ENCODE measurements around the gene ELMO1. TPM values are rescaled to one million over a fixed set of nuclear protein-coding genes. Genes with fewer than 3 reads are reported as not detected.

Gene ELMO1
- total RNA-seq, 2 donors from 2014 or later, result 15.6 to 24.6 TPM

DNA sequence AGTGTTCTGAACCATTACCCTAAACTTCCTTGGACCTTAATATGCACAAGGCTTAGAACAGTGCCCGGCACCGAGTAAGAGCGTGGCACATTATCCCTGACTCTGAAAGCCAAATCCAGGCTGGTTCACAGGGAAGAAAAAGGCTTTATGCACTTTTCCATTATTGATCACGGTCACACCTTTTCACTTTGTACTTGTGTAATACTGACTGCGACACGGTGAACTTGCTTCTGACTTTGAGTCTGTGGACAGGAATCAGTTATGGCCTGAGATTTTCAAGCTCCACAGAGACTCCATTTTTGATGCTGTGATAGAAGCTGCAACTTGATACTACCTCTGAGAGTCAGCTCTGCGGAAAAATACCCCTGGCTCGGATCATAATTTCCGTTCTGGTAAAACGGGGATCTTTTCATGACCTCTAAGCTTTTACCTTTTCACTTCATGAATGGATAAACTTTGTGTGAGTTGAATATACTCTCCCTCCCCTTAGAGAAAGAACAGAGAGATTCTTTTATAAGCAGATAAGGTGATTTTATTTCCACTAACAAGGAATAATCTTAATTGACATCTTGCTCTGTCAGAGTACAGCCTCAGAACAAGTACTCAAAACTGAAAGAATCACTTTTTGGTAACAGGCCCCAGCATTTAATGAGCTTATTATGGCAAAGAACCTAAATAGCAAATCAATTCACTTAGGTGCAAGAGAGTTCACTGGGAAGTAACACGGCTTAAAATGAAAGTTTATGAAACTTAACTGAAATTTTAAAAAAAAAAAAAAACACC lies 88.8 kb downstream of the ELMO1 start:
- DNase-seq (no peak), ATAC-seq (no peak)
- intact Hi-C loops (cut with DNase I), result loop anchor here (10.0 kb wide), 1 partner anchor 85 kb away; the partner anchor contains the start of gene ELMO1 (in 2 of the 2)

DNA sequence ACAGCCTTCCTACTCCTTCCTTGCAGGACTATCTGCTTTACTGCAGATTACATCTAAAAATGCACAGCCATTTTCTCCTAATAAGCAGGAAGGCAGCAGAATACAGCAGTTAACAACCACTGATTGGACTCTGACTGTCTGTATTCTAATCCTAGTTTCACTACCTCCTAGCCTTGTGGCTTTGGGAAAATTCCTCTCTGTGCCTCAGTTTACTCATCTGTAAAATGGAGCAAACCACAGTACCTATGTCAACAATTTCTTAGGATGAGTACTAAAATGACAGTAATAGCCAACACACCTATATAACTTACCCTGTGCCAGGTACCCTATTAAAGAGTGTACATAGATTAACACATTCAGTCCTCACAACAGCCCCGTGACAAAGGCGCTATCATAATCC lies 89.5 kb downstream of the ELMO1 start:
- ATAC-seq, result no peak
- intact Hi-C loops (cut with DNase I), result loop anchor here (10.0 kb wide), 1 partner anchor 86 kb away; the partner anchor contains the start of gene ELMO1 (in 2 of the 2)
- DNase-seq, result no peak

GRCh38 chr7:37357637-37357996 lies 91.0 kb downstream of the ELMO1 start:
- DNase-seq (no peak), ATAC-seq (no peak)
- intact Hi-C loops (cut with DNase I), result loop anchor here (10.0 kb wide), 1 partner anchor 87 kb away; the partner anchor contains the start of gene ELMO1 (in 2 of the 2)

GRCh38 chr7:37356911-37357636 lies 91.6 kb downstream of the ELMO1 start:
- intact Hi-C loops (cut with DNase I), result loop anchor here (10.0 kb wide), 1 partner anchor 88 kb away; the partner anchor contains the start of gene ELMO1 (in 2 of the 2)
- no peak for ATAC-seq
- no peak for DNase-seq

- peak; percentile 87 for DNase-seq
- intact Hi-C loops (cut with DNase I), result loop anchor here (10.0 kb wide), 1 partner anchor 90 kb away; the partner anchor contains the start of gene ELMO1 (in 2 of the 2)
- peak; percentile 89 to 95 for ATAC-seq
Observed at GRCh38 chr7:37354656-37355131, 94.0 kb downstream of the ELMO1 start.

GRCh38 chr7:37353949-37354655 lies 94.6 kb downstream of the ELMO1 start:
- ATAC-seq (peak in 1 of 2 donors; percentile 7), DNase-seq (no peak)
- intact Hi-C loops (cut with DNase I), result loop anchor here (10.0 kb wide), 1 partner anchor 91 kb away; the partner anchor contains the start of gene ELMO1 (in 2 of the 2)

GRCh38 chr7:37352974-37353948 lies 95.4 kb downstream of the ELMO1 start:
- DNase-seq (no peak), ATAC-seq (peak; percentile 17 to 31)
- intact Hi-C loops (cut with DNase I), result loop anchor here (10.0 kb wide), 1 partner anchor 92 kb away; the partner anchor contains the start of gene ELMO1 (in 2 of the 2)

GRCh38 chr7:37352251-37352880 lies 96.3 kb downstream of the ELMO1 start:
- intact Hi-C loops (cut with DNase I), result loop anchor here (10.0 kb wide), 1 partner anchor 92 kb away; the partner anchor contains the start of gene ELMO1 (in 2 of the 2)
- DNase-seq (no peak), ATAC-seq (no peak)

DNA sequence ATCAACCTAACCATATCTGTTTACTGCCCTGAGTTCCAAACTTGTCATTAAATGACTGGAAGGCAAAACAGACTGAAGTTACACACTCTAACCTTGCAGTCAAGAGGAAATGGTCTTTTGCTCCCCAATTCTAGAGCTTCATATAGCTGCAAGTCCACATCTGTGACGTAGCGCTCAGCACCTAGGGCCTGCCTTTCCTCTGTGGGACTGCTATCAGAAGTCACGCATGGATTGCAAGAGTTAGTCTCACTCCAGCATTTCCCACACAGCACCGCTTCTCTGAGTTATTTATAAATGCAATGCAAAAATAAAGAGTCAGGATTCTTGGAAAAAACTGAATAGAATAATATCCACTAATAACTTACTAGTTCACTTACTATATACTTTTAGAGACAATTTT lies 96.9 kb downstream of the ELMO1 start:
- ATAC-seq (no peak), DNase-seq (no peak)
- intact Hi-C loops (cut with DNase I), result loop anchor here (10.0 kb wide), 1 partner anchor 93 kb away; the partner anchor contains the start of gene ELMO1 (in 2 of the 2)

- intact Hi-C loops (cut with DNase I), result loop anchor here (10.0 kb wide), 1 partner anchor 95 kb away; the partner anchor contains the start of gene ELMO1 (in 2 of the 2)
- ATAC-seq (no peak), DNase-seq (no peak)
Observed at GRCh38 chr7:37349979-37350590, 98.6 kb downstream of the ELMO1 start.

GRCh38 chr7:37348982-37349381 lies 99.7 kb downstream of the ELMO1 start:
- DNase-seq (no peak), ATAC-seq (no peak)
- intact Hi-C loops (cut with DNase I), result no loop called here

DNA sequence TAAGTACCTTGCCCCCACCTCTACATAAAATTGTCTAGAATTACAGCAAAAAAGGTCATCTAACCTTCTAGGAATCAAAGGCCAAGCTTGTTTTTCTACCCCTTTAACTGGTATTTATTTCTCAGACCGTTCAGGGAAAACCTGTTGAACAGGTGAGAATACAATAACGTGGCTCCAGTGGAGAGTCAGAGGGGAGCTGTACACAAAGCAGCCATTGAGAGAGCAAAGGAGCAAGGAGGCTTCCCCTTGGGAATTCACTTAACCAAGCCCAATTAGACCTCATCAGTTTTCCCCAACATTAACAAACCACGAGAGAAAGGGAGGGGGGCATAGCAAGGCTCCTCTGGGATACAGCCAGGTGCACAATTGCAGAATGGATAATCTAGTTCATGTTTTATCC lies 101.9 kb downstream of the ELMO1 start:
- intact Hi-C loops (cut with DNase I), result no loop called here
- DNase-seq, result no peak
- no peak for ATAC-seq

- intact Hi-C loops (cut with DNase I), result no loop called here
- DNase-seq, result no peak
- ATAC-seq, result peak; percentile 20 to 36
Observed at GRCh38 chr7:37344886-37345579, 103.6 kb downstream of the ELMO1 start.

- ATAC-seq (peak; percentile 58 to 68), DNase-seq (no peak)
- intact Hi-C loops (cut with DNase I), result no loop called here
Observed at GRCh38 chr7:37342688-37343471, 105.8 kb downstream of the ELMO1 start.

DNA sequence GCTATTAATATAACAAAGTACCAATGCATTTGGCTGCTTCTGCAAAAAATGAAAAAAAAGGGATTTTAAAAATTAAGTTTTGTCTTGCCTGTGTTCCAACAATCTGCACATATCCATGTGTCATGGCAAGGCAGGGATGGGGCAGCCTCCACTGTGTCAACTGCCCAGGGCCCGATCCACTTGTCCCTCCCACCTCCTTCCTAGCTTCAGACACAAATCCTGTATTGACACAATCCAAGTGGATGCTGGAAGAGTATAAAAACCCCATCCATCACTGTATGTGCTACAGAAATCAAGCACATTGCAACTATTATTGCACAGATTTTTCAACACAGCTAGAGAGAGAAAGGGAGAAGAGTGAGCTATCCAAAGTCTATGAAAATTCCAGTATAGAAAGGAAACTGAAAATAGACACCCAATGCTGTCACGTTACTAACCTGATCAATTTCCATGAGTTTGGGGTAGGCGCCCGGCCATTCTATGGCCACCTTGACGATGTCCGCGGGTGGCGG lies 106.4 kb downstream of the ELMO1 start:
- no peak for DNase-seq
- intact Hi-C loops (cut with DNase I), result no loop called here
- no peak for ATAC-seq
